Neural progenitor cell (in vitro differentiated cells): ENCODE results near the gene STOM. TPM values are rescaled to one million over a fixed set of nuclear protein-coding genes. Genes with fewer than 3 reads are reported as not detected.
A peak's percentile ranks its signal among the peaks of the same experiment; 100 is the strongest.
"Not testable (repeated sequence)": the region's sequence is repeated elsewhere in the genome, so short reads cannot be mapped to it uniquely, and the experiment has no call there.

ENCODE experiments used
- DNase-seq: peaks from one replicate; pipeline ENCODE4 v3.0.0-alpha.2; 2016; ENCODE audit warnings: low spot score
- H2AFZ ChIP-seq: fragments of 200-600 bp; sonication (generic); replicated peaks from 2 replicates; pipeline ENCODE4 v1.6.1; 2016; ENCODE audit warnings: antibody characterized with exemption
- H3F3A ChIP-seq: fragments of 200-600 bp; sonication (generic); 2 replicates; pipeline ENCODE4 v1.6.1; 2016; ENCODE audit warnings: antibody characterized with exemption, low read depth
- H3K27ac ChIP-seq: fragments of 200-600 bp; sonication (generic); 2 replicates; pipeline ENCODE4 v1.5.1; 2016; ENCODE audit warnings: mild to moderate bottlenecking
- H3K27me3 ChIP-seq: fragments of 200-600 bp; sonication (generic); 2 replicates; pipeline ENCODE4 v1.6.1; 2016; ENCODE audit warnings: mild to moderate bottlenecking, moderate library complexity
- H3K36me3 ChIP-seq: fragments of 200-600 bp; sonication (generic); 2 replicates; pipeline ENCODE4 v1.5.1; 2016
- H3K4me1 ChIP-seq: fragments of 200-600 bp; sonication (generic); 2 replicates; pipeline ENCODE4 v1.6.1; 2016; ENCODE audit warnings: mixed run types
- H3K4me2 ChIP-seq: fragments of 200-600 bp; sonication (generic); 2 replicates; pipeline ENCODE4 v1.6.1; 2016
- H3K4me3 ChIP-seq: fragments of 200-600 bp; sonication (generic); 2 replicates; pipeline ENCODE4 v1.5.1; 2016
- H3K79me2 ChIP-seq: fragments of 200-600 bp; sonication (generic); 2 replicates; pipeline ENCODE4 v1.6.1; 2016; ENCODE audit warnings: low read depth
- H3K9ac ChIP-seq: fragments of 200-600 bp; sonication (generic); 2 replicates; pipeline ENCODE4 v1.6.1; 2016
- H3K9me3 ChIP-seq: fragments of 200-600 bp; sonication (generic); 2 replicates; pipeline ENCODE4 v1.5.1; 2016; ENCODE audit warnings: low read depth
- H4K20me1 ChIP-seq: fragments of 200-600 bp; sonication (generic); 2 replicates; pipeline ENCODE4 v1.6.1; 2016; ENCODE audit warnings: low read depth
- H3K27ac Mint-ChIP-seq: 3 replicates; pipeline ENCODE4 v1.8.0; 2021; ENCODE audit warnings: mixed read lengths
- H3K27me3 Mint-ChIP-seq: 2 replicates; pipeline ENCODE4 v1.8.0; 2022; ENCODE audit warnings: low read depth, mild to moderate bottlenecking, inconsistent platforms, moderate library complexity, mixed read lengths; ENCODE audit not compliant: insufficient read depth
- H3K36me3 Mint-ChIP-seq: 3 replicates; pipeline ENCODE4 v1.8.0; 2021; ENCODE audit warnings: mixed read lengths
- H3K4me1 Mint-ChIP-seq: 3 replicates; pipeline ENCODE4 v1.8.0; 2021; ENCODE audit warnings: mixed read lengths
- H3K4me3 Mint-ChIP-seq: 3 replicates; pipeline ENCODE4 v1.8.0; 2021; ENCODE audit warnings: mild to moderate bottlenecking, moderate library complexity, mixed read lengths
- H3K9me3 Mint-ChIP-seq: 3 replicates; pipeline ENCODE4 v1.8.0; 2020; ENCODE audit warnings: mixed read lengths
- EZH2 ChIP-seq: fragments of 200-600 bp; sonication (generic); IDR thresholded peaks from 2 replicates; pipeline ENCODE4 v1.6.1; 2017; ENCODE audit warnings: antibody characterized with exemption, mild to moderate bottlenecking, moderate library complexity
- EZH2phosphoT487 ChIP-seq: fragments of 200-600 bp; sonication (generic); IDR thresholded peaks from 2 replicates; pipeline ENCODE4 v1.6.1; 2017; ENCODE audit warnings: antibody characterized with exemption
- total RNA-seq: library from RNA; depleted of rRNA; stranded (reverse); fragments of >200 nt; gene quantifications from 2 replicates; pipeline ENCODE4 v1.2.3, GENCODE V29; 2015; ENCODE audit warnings: low replicate concordance
- TF ChIP-seq, protein P1 (sequence below): fragments of 200-600 bp; sonication (generic); IDR thresholded peaks from 2 replicates; pipeline ENCODE4 v1.5.1; 2017; ENCODE audit warnings: antibody characterized with exemption, mild to moderate bottlenecking

STOM gene
- total RNA-seq, 1 donor from 2014 or later, result 99.4 TPM

DNA sequence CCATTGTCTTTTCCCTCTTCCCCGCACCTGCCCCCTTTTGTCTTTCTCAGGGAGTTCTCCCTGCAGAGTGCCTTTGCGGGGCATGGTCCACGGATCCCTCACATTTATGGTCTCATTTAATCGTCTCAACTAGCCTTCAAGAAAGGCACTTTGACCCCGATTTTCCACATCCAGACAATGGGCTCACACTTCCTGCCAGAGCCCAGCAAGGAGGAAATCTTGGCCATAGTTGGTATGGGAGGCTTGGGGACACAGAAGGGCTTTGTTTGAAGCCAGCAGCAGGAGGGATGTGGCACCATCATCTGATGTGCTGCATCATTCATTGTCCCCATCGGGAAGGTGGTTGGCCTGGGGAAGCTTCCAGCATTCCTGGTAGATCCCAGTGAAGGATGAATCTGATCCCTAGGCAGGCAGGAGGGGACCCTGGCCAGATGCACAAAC lies 77.2 kb downstream of the STOM start:
- H3K4me1 Mint-ChIP-seq, result peaks cover 46% of the 10 kb centered on the region
- peaks cover 28% of the 10 kb centered on the region for H3K4me1 ChIP-seq
- peaks cover 6% of the 10 kb centered on the region for H3K27me3 ChIP-seq
- H3K4me2 ChIP-seq, result no peak overlapping the region
- TF ChIP-seq, protein P1, sequence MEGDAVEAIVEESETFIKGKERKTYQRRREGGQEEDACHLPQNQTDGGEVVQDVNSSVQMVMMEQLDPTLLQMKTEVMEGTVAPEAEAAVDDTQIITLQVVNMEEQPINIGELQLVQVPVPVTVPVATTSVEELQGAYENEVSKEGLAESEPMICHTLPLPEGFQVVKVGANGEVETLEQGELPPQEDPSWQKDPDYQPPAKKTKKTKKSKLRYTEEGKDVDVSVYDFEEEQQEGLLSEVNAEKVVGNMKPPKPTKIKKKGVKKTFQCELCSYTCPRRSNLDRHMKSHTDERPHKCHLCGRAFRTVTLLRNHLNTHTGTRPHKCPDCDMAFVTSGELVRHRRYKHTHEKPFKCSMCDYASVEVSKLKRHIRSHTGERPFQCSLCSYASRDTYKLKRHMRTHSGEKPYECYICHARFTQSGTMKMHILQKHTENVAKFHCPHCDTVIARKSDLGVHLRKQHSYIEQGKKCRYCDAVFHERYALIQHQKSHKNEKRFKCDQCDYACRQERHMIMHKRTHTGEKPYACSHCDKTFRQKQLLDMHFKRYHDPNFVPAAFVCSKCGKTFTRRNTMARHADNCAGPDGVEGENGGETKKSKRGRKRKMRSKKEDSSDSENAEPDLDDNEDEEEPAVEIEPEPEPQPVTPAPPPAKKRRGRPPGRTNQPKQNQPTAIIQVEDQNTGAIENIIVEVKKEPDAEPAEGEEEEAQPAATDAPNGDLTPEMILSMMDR, result no peak
- TF ChIP-seq EZH2phosphoT487 (no peak), EZH2 (no peak)
- H3K9me3 Mint-ChIP-seq, result no peaks in the 10 kb centered on the region
- no peaks in the 10 kb centered on the region for H3K79me2 ChIP-seq
- no peak overlapping the region for H3K9ac ChIP-seq
- no peaks in the 10 kb centered on the region for H3K36me3 ChIP-seq
- H3K36me3 Mint-ChIP-seq, result no peaks in the 10 kb centered on the region
- no peak overlapping the region for H3K4me3 ChIP-seq
- H3K27ac ChIP-seq, result no peak overlapping the region
- peaks cover 32% of the 10 kb centered on the region for H3F3A ChIP-seq
- no peaks in the 10 kb centered on the region for H4K20me1 ChIP-seq
- peaks cover 4% of the 10 kb centered on the region for H3K27me3 Mint-ChIP-seq
- H3K4me3 Mint-ChIP-seq, result no peak overlapping the region
- no peak overlapping the region for H2AFZ ChIP-seq
- H3K27ac Mint-ChIP-seq, result no peak overlapping the region
- H3K9me3 ChIP-seq, result no peaks in the 10 kb centered on the region
- DNase-seq, result no peak

DNA sequence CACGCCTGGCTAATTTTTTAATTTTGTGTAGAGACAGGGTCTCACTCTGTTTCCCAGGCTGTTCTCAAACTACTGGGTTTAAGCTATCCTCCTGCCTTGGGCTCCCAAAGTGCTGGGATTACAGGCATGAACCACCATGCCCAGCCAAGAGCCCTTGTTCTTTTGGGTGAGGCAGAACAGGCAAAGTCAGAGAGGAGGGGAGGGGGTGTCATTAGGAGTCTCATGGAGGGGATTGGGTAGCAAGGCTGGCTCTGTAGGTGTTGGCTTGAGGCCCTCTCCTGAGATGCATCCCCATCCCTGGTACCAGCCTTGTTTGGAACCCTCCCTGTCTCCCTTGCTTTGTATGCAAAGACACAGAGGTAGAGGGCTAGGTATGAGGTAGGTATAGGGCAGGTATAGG lies 78.0 kb downstream of the STOM start:
- no peak overlapping the region for H3K27ac ChIP-seq
- H3K36me3 ChIP-seq, result no peaks in the 10 kb centered on the region
- H3K4me1 ChIP-seq, result peaks cover 36% of the 10 kb centered on the region
- H3F3A ChIP-seq, result peaks cover 32% of the 10 kb centered on the region
- H3K27me3 ChIP-seq, result peaks cover 6% of the 10 kb centered on the region
- H3K9me3 ChIP-seq, result no peaks in the 10 kb centered on the region
- TF ChIP-seq, protein P1, result no peak
- TF ChIP-seq EZH2phosphoT487 (no peak), EZH2 (no peak)
- no peak overlapping the region for H2AFZ ChIP-seq
- H3K4me1 Mint-ChIP-seq, result peaks cover 46% of the 10 kb centered on the region
- DNase-seq, result no peak
- H3K9me3 Mint-ChIP-seq, result no peaks in the 10 kb centered on the region
- H3K9ac ChIP-seq, result no peak overlapping the region
- H3K4me2 ChIP-seq, result no peak overlapping the region
- no peaks in the 10 kb centered on the region for H3K79me2 ChIP-seq
- no peaks in the 10 kb centered on the region for H3K36me3 Mint-ChIP-seq
- peaks cover 5% of the 10 kb centered on the region for H3K27me3 Mint-ChIP-seq
- peaks cover 6% of the 10 kb centered on the region for H4K20me1 ChIP-seq
- H3K27ac Mint-ChIP-seq, result no peak overlapping the region
- no peak overlapping the region for H3K4me3 Mint-ChIP-seq
- H3K4me3 ChIP-seq, result no peak overlapping the region

DNA sequence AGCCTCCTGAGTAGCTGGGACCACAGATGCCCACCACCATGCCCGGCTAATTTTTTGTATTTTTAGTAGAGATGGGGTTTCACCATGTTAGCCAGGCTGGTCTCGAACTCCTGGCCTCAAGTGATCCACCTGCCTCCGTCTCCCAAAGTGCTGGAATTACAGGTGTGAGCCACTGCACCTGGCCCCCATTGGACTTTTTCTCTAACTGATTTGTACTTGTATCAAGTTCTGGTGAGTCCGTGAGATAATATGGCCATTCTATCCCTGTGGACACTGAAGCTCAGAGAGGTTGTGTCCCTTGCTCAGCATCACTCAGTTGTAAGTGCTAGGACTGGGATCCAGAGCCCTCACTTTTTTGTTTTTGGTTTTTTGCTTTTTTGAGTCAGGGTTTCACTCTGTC lies 78.5 kb downstream of the STOM start:
- Histone ChIP-seq H3F3A (peaks cover 36% of the 10 kb centered on the region), H4K20me1 (peaks cover 10% of the 10 kb centered on the region), H3K4me1 (peaks cover 41% of the 10 kb centered on the region)
- H3K27me3 Mint-ChIP-seq, H3K36me3 Mint-ChIP-seq, H3K4me2 ChIP-seq, H3K9me3 Mint-ChIP-seq, H3K9ac ChIP-seq, H3K27ac ChIP-seq, H3K79me2 ChIP-seq, H2AFZ ChIP-seq, H3K4me3 Mint-ChIP-seq, H3K27me3 ChIP-seq, H3K9me3 ChIP-seq, H3K36me3 ChIP-seq, DNase-seq, H3K4me3 ChIP-seq: not testable (repeated sequence)
- peaks cover 46% of the 10 kb centered on the region for H3K4me1 Mint-ChIP-seq
- H3K27ac Mint-ChIP-seq, result peak overlapping the region; percentile 57

DNA sequence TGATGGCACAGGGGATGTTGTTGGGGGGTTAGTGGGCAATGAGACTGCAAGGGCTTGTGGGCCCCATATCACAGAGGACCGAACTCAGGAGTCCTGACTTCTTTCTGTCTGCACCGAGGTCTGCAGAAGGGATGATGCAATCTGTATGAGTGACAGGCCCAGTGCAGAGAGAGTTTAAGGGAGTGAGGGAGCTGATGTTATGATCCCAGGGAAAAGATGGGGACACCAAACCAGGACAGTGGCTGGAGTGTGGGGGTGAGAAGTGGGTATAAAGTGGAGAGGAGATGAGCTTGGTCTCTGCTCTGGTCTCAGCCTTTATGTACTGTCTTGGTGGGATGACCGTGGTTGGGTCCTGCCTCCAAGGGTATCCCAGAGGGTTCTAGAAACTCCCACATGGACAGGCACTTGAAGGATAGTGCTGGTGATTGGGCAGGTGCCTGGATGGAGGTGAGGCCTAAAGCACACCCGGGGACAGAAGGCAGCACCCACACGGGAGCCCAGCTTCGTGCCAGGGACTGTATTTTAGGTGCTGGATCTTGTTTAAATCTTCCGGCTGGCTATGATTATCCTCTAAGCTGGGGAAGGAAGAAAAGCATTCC lies 80.2 kb downstream of the STOM start:
- Mint-ChIP-seq H3K36me3 (no peaks in the 10 kb centered on the region), H3K4me1 (peaks cover 51% of the 10 kb centered on the region), H3K9me3 (peaks cover 2% of the 10 kb centered on the region), H3K27ac (peak overlapping the region; percentile 96), H3K27me3 (peaks cover 5% of the 10 kb centered on the region), H3K4me3 (peak overlapping the region; percentile 26)
- Histone ChIP-seq H3K9ac (no peak overlapping the region), H3K9me3 (no peaks in the 10 kb centered on the region), H3K79me2 (no peaks in the 10 kb centered on the region), H3K36me3 (no peaks in the 10 kb centered on the region), H3K4me3 (no peak overlapping the region), H3F3A (peaks cover 51% of the 10 kb centered on the region), H3K27ac (no peak overlapping the region), H3K4me2 (peak overlapping the region; percentile 71), H3K4me1 (peaks cover 51% of the 10 kb centered on the region), H4K20me1 (peaks cover 21% of the 10 kb centered on the region), H3K27me3 (peaks cover 14% of the 10 kb centered on the region), H2AFZ (no peak overlapping the region)
- TF ChIP-seq EZH2phosphoT487, result no peak
- TF ChIP-seq, protein P1, result no peak
- no peak for TF ChIP-seq EZH2
- no peak for DNase-seq
